Kidney (tissue), 14 donors: ENCODE data around the gene VKORC1. TPM values are rescaled to one million over a fixed set of nuclear protein-coding genes. Genes with fewer than 3 reads are reported as not detected.

ENCODE experiments used
- DNase-seq, 5 donors: peaks; one replicate each; pipeline ENCODE4 v3.0.0-alpha.2; 2013 to 2020
- FAIRE-seq: peaks from 2 replicates; lab custom pipeline; 2012; peaks lifted over from hg19 to GRCh38; lab: Jason Lieb, UNC
- H3K27ac ChIP-seq, 2 donors: one replicate each; pipeline ENCODE4 v1.7.0; 2013; ENCODE audit warnings: low read depth in 2 of 2, low read length in 2 of 2, inconsistent platforms in 1 of 2
- H3K27me3 ChIP-seq: one replicate; pipeline ENCODE4 v1.7.1; 2013; ENCODE audit warnings: low read length, inconsistent platforms; ENCODE audit not compliant: control insufficient read depth, insufficient read depth
- H3K36me3 ChIP-seq, 3 donors: one replicate each; pipeline versions ENCODE4 v1.7.0 to v1.7.1; 2013; ENCODE audit warnings: low read length in 3 of 3, control low read depth in 1 of 3, inconsistent platforms in 1 of 3; ENCODE audit not compliant: insufficient read depth in 3 of 3, control insufficient read depth in 2 of 3
- H3K4me1 ChIP-seq, 3 donors: one replicate each; pipeline versions ENCODE4 v1.7.0 to v1.7.1; 2013; ENCODE audit warnings: low read length in 3 of 3, inconsistent platforms in 1 of 3, low read depth in 1 of 3; ENCODE audit not compliant: control insufficient read depth in 2 of 3, insufficient read depth in 2 of 3
- H3K4me3 ChIP-seq, 3 donors: one replicate each; pipeline versions ENCODE4 v1.7.0 to v1.8.1; 2013; ENCODE audit warnings: low read length in 3 of 3, control low read depth in 1 of 3, inconsistent platforms in 1 of 3
- H3K9ac ChIP-seq, 3 donors: one replicate each; pipeline versions ENCODE4 v1.7.0 to v1.7.1; 2013; ENCODE audit warnings: low read length in 3 of 3, control low read depth in 1 of 3, inconsistent platforms in 1 of 3
- H3K9me3 ChIP-seq, 3 donors: one replicate each; pipeline versions ENCODE4 v1.7.0 to v1.7.1; 2013; ENCODE audit warnings: low read length in 3 of 3, control low read depth in 1 of 3, inconsistent platforms in 1 of 3; ENCODE audit not compliant: control insufficient read depth in 2 of 3, insufficient read depth in 1 of 3
- intact Hi-C: fragments of 100-400 bp; cut with DNase I; formaldehyde crosslinking; loops from one replicate; pipeline ENCODE4 v1.11.1; 2022
- polyA plus RNA-seq: library from polyadenylated mRNA; stranded (reverse); fragments of 350-450 nt; fragmentation: Illumina TruSeq; extraction: RNeasy Lipid Tissue Mini Kit (QIAGEN cat#74804); gene quantifications from one replicate; pipeline ENCODE4 v1.2.3, GENCODE V29; 2014; ENCODE audit warnings: low read depth, low replicate concordance; ENCODE audit not compliant: insufficient read depth
- total RNA-seq: library from RNA; stranded (reverse); fragmentation: NEBNext Ultra II Directional; extraction: Animal tissue kit (Norgen Biotek cat#: 25700); gene quantifications from one replicate; pipeline ENCODE4 v1.2.1, GENCODE V29; 2021
- TF ChIP-seq, protein P1 (sequence below): IDR thresholded peaks from 3 replicates; pipeline ENCODE4 v1.5.1; 2012; ENCODE audit warnings: mild to moderate bottlenecking, moderate library complexity, borderline replicate concordance; ENCODE audit not compliant: insufficient read depth; ENCODE audit errors: extremely low read depth
- donor health status: control.
- donor health status: control.
- donor health status: control.
- donor health status: control.
- donor health status: control.
- donor health status: DM: yes; HTN: yes; CAD: no.
- donor health status: Normal renal cell carcinoma (clear cell type).

VKORC1 gene
- total and polyA plus RNA-seq, 2 donors from 2014 or later = 84.7 to 209 TPM

DNA sequence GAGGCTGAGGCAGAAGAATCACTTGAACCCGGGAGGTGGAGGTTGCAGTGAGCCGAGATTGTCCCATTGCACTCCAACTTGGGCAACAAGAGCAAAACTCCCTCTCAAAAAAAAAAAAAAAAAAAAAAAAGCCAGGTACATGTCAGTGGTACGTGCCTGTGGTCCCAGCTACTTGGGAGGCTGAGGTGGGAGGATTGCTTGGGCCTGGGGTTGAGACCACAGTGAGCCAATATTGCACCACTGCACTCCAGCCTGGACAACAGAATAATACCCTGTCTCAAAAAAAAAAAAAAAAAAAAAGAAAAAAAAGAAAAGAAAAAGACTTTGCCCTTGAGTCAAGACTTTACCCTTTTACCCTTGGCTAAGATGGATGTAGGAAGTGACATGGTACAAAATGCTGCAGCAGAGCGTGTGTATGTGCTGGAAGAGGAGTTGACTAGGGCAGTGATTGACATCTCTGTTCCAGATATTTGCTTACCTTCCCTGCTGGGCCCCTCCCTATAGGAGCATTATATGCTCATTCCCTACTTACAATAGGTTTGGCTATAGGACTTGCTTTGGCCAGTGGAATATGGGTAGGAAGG is 50.6 kb downstream of the VKORC1 start:
- FAIRE-seq = no peak
- intact Hi-C loops = no loop called here
- H3K9ac ChIP-seq = no peak overlapping the region
- no peak overlapping the region for H3K27ac ChIP-seq
- H3K9me3 ChIP-seq = no peaks in the 10 kb centered on the region
- no peaks in the 10 kb centered on the region for H3K4me1 ChIP-seq
- H3K27me3 ChIP-seq = no peaks in the 10 kb centered on the region
- peaks cover 0 to 11% (median 6%) of the 10 kb centered on the region in 3 donors for H3K36me3 ChIP-seq
- TF ChIP-seq, protein P1, sequence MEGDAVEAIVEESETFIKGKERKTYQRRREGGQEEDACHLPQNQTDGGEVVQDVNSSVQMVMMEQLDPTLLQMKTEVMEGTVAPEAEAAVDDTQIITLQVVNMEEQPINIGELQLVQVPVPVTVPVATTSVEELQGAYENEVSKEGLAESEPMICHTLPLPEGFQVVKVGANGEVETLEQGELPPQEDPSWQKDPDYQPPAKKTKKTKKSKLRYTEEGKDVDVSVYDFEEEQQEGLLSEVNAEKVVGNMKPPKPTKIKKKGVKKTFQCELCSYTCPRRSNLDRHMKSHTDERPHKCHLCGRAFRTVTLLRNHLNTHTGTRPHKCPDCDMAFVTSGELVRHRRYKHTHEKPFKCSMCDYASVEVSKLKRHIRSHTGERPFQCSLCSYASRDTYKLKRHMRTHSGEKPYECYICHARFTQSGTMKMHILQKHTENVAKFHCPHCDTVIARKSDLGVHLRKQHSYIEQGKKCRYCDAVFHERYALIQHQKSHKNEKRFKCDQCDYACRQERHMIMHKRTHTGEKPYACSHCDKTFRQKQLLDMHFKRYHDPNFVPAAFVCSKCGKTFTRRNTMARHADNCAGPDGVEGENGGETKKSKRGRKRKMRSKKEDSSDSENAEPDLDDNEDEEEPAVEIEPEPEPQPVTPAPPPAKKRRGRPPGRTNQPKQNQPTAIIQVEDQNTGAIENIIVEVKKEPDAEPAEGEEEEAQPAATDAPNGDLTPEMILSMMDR = no peak
- H3K4me3 ChIP-seq = no peak overlapping the region
- DNase-seq = no peak

DNA sequence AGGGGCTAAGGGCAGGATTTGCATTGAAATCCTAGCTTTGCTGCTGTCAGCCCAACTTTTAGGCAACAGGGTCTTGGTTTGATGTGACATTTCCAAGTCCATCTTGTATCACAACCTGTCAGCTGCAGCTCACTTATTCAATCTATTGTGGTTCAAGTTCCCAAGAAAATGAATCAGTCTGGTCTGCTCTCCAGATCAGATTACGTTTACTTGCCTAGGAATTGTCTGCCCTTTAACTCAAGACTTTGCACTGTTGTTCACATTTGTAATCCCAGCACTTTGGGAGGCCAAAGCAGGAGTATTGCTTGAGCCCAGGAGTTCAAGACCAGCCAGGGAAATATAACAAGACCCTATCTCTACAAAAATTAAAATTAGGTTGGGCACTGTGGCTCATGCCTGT is 51.2 kb downstream of the VKORC1 start:
- TF ChIP-seq, protein P1 = no peak
- Histone ChIP-seq H3K27ac (no peak overlapping the region), H3K27me3 (no peaks in the 10 kb centered on the region), H3K4me1 (no peaks in the 10 kb centered on the region), H3K4me3 (no peak overlapping the region), H3K9me3 (no peaks in the 10 kb centered on the region), H3K36me3 (peaks cover 0 to 17% (median 11%) of the 10 kb centered on the region in 3 donors), H3K9ac (no peak overlapping the region)
- intact Hi-C loops = no loop called here
- no peak for DNase-seq
- FAIRE-seq = no peak

DNA sequence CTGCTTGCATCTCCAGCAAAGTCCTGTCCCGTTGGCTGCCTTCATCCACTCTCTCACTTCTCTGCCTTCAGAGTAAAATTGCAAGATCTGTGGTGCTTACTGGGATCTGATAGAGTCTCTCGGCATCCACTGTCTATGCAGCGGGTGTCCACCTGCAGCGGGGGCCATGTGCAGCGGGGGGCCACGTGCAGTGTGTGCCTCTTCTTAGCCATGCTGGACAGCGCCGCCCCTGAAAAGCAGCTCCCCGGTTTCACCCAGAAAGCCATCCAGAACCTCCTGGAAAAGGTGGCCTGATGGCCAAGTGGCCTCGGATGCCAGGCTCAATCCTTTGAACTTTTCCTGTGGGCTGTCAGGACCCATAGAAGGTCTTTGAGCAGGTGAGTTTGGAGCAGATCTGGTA is 51.7 kb downstream of the VKORC1 start:
- Histone ChIP-seq H3K36me3 (peaks cover 0 to 22% (median 13%) of the 10 kb centered on the region in 3 donors), H3K9me3 (no peaks in the 10 kb centered on the region), H3K4me3 (no peak overlapping the region), H3K27me3 (no peaks in the 10 kb centered on the region), H3K4me1 (no peaks in the 10 kb centered on the region), H3K9ac (no peak overlapping the region), H3K27ac (no peak overlapping the region)
- TF ChIP-seq, protein P1 = no peak
- no peak for DNase-seq
- FAIRE-seq = no peak
- intact Hi-C loops = no loop called here

Other genes starting within 250 kb of the VKORC1 start
- 40.0 TPM for gene BCL7C, start 200.7 kb downstream of the VKORC1 start, total RNA-seq
- gene BCL7C, start 200.7 kb downstream of the VKORC1 start, polyA plus RNA-seq = 77.9 TPM
- gene CTF1, start 198.2 kb downstream of the VKORC1 start, total RNA-seq = 7.3 TPM
- 13.0 TPM for gene CTF1, start 198.2 kb downstream of the VKORC1 start, polyA plus RNA-seq
- gene FBXL19, start 171.2 kb downstream of the VKORC1 start, total RNA-seq = 18.9 TPM
- gene FBXL19, start 171.2 kb downstream of the VKORC1 start, polyA plus RNA-seq = 7.4 TPM
- gene ORAI3, start 145.7 kb downstream of the VKORC1 start, total RNA-seq = 23.1 TPM
- 32.3 TPM for gene ORAI3, start 145.7 kb downstream of the VKORC1 start, polyA plus RNA-seq
- gene SETD1A, start 137.0 kb downstream of the VKORC1 start, total RNA-seq = 18.8 TPM
- 4.8 TPM for gene SETD1A, start 137.0 kb downstream of the VKORC1 start, polyA plus RNA-seq
- gene HSD3B7, start 109.6 kb downstream of the VKORC1 start, total RNA-seq = 40.5 TPM
- 24.4 TPM for gene HSD3B7, start 109.6 kb downstream of the VKORC1 start, polyA plus RNA-seq
- gene STX1B, start 84.2 kb downstream of the VKORC1 start, total RNA-seq = 1.7 TPM
- 0.22 TPM for gene STX1B, start 84.2 kb downstream of the VKORC1 start, polyA plus RNA-seq
- 60.6 TPM for gene STX4, start 61.2 kb downstream of the VKORC1 start, total RNA-seq
- 61.2 TPM for gene STX4, start 61.2 kb downstream of the VKORC1 start, polyA plus RNA-seq
- 6.4 TPM for gene ZNF668, start 20.6 kb downstream of the VKORC1 start, total RNA-seq
- gene ZNF668, start 20.6 kb downstream of the VKORC1 start, polyA plus RNA-seq = 5.4 TPM
- gene ZNF646, start 20.4 kb downstream of the VKORC1 start, total RNA-seq = 20.5 TPM
- 2.9 TPM for gene ZNF646, start 20.4 kb downstream of the VKORC1 start, polyA plus RNA-seq
- 2.6 TPM for gene PRSS53, start 5.9 kb downstream of the VKORC1 start, total RNA-seq
- gene PRSS53, start 5.9 kb downstream of the VKORC1 start, polyA plus RNA-seq = 0.99 TPM
- 47.6 TPM for gene BCKDK, start 13.6 kb upstream of the VKORC1 start, total RNA-seq
- gene BCKDK, start 13.6 kb upstream of the VKORC1 start, polyA plus RNA-seq = 70.6 TPM
- 83.8 TPM for gene KAT8, start 22.9 kb upstream of the VKORC1 start, total RNA-seq
- 40.9 TPM for gene KAT8, start 22.9 kb upstream of the VKORC1 start, polyA plus RNA-seq
- 64.6 TPM for gene PRSS8, start 40.9 kb upstream of the VKORC1 start, total RNA-seq
- gene PRSS8, start 40.9 kb upstream of the VKORC1 start, polyA plus RNA-seq = 187 TPM
- gene PRSS36, start 55.3 kb upstream of the VKORC1 start, total RNA-seq = 4.1 TPM
- gene PRSS36, start 55.3 kb upstream of the VKORC1 start, polyA plus RNA-seq = 1.7 TPM
- 333 TPM for gene FUS, start 85.3 kb upstream of the VKORC1 start, total RNA-seq
- 180 TPM for gene FUS, start 85.3 kb upstream of the VKORC1 start, polyA plus RNA-seq
- 26.5 TPM for gene PYCARD, start 108.0 kb upstream of the VKORC1 start, total RNA-seq
- 14.8 TPM for gene PYCARD, start 108.0 kb upstream of the VKORC1 start, polyA plus RNA-seq
- 0.06 TPM for gene TRIM72, start 119.3 kb upstream of the VKORC1 start, total RNA-seq
- gene TRIM72, start 119.3 kb upstream of the VKORC1 start, polyA plus RNA-seq = 0.11 TPM
- not detected for gene PYDC1, start 122.3 kb upstream of the VKORC1 start, total RNA-seq
- gene PYDC1, start 122.3 kb upstream of the VKORC1 start, polyA plus RNA-seq = not detected
- 18.9 TPM for gene ITGAM, start 165.2 kb upstream of the VKORC1 start, total RNA-seq
- gene ITGAM, start 165.2 kb upstream of the VKORC1 start, polyA plus RNA-seq = 1.2 TPM